ENCODE data around the gene ZDHHC22. TPM values are rescaled to one million over a fixed set of nuclear protein-coding genes. Genes with fewer than 3 reads are reported as not detected.
A peak's percentile ranks its signal among the peaks of the same experiment; 100 is the strongest.

Gene ZDHHC22
- total and polyA plus RNA-seq, 2 of the 13 experiments (the other 11 are each of a cell fraction or from before 2014, with no cell fraction given) = not detected

DNA sequence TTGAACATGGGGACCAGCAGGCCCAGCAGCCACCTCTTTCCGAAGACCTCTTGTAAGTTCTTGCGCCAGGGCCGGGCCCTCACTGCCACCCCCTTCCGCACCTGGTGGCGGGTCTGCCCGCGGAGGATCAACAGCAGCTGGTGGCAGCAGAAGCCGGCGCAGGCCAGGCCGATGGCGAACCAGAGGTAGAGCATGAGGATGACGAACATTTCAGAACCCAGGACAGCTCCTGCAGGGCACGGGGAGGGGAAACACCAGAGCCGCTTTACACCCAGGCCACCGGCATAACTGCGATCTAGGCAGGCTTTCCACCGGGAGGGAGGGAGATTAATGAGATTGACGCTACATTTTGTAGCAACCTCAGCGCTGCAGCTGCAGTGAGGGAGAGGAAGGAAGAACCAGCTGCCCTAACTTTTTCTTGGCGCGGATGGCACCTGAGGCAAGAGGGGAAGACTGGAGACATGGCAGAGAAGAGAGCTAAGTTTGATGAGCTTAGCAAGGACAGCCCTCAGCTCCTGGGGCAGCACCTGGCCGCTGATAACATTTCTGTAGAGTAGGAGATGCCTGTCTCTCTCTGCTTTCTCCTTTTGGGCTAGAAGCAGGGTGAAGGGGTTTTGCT lies 7.8 kb downstream of the ZDHHC22 start (continued):
- TF ChIP-seq, protein P1, sequence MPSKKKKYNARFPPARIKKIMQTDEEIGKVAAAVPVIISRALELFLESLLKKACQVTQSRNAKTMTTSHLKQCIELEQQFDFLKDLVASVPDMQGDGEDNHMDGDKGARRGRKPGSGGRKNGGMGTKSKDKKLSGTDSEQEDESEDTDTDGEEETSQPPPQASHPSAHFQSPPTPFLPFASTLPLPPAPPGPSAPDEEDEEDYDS (CRISPR knock-in tag; IDR thresholded peaks at IDR 0.05) = 0 out of 2 replicates have a peak, but pooled peaks have one; percentile 20
- TF ChIP-seq SYNCRIP (IDR thresholded peaks at IDR 0.05; ENCODE audit: insufficient read depth, low read depth, low read length) (no peak), ARNT (IDR thresholded peaks at IDR 0.05) (no peak), ZNF468 (CRISPR knock-in tag; IDR thresholded peaks at IDR 0.05) (no peak), ZNF577 (CRISPR knock-in tag; IDR thresholded peaks at IDR 0.05; ENCODE audit: borderline replicate concordance, low read depth) (no peak), ARHGAP35 (CRISPR knock-in tag; IDR thresholded peaks at IDR 0.05; ENCODE audit: borderline replicate concordance) (peak; percentile 36; the same call in 1 of the 2 replicates), KLF6 (CRISPR knock-in tag; IDR thresholded peaks at IDR 0.05) (peak; percentile 86), ZNF484 (CRISPR knock-in tag; IDR thresholded peaks at IDR 0.05; ENCODE audit: borderline replicate concordance, low read depth) (no peak), ZSCAN9 (CRISPR knock-in tag; IDR thresholded peaks at IDR 0.05; ENCODE audit: borderline replicate concordance) (peak; percentile 94), NFE2L1 (CRISPR knock-in tag; IDR thresholded peaks at IDR 0.05; ENCODE audit: borderline replicate concordance) (no peak), ZNF430 (CRISPR knock-in tag; IDR thresholded peaks at IDR 0.05) (peak; percentile 53; the same call in 1 of the 2 replicates), NONO (IDR thresholded peaks at IDR 0.05) (no peak), NONO (CRISPR knock-in tag; conservative IDR thresholded peaks at IDR 0.05) (no peak), MAFK (conservative IDR thresholded peaks at IDR 0.05 in 1 of 2, IDR thresholded peaks at IDR 0.05 in 1 of 2; ENCODE audit: low read length in 2 of 2) (no peak), ZMAT3 (CRISPR knock-in tag; conservative IDR thresholded peaks at IDR 0.05) (peak; percentile 76; the same call in 1 of the 2 replicates), ZNF891 (CRISPR knock-in tag; IDR thresholded peaks at IDR 0.05) (no peak), FOXO1 (CRISPR knock-in tag; IDR thresholded peaks at IDR 0.05) (peak; percentile 56; the same call in 1 of the 2 replicates), TEAD2 (CRISPR knock-in tag; IDR thresholded peaks at IDR 0.05) (peak; percentile 68; the same call in 1 of the 2 replicates), ZNF644 (CRISPR knock-in tag; IDR thresholded peaks at IDR 0.05; ENCODE audit: low read depth) (0 out of 2 replicates have a peak, but pooled peaks have one; percentile 25), PLRG1 (conservative IDR thresholded peaks at IDR 0.05) (no peak), MEF2D (CRISPR knock-in tag; IDR thresholded peaks at IDR 0.05) (peak; percentile 53; the same call in 1 of the 2 replicates), WIZ (CRISPR knock-in tag; IDR thresholded peaks at IDR 0.05) (peak; percentile 96), PHF8 (CRISPR knock-in tag; IDR thresholded peaks at IDR 0.05) (peak; percentile 35; the same call in 1 of the 2 replicates), NFATC3 (CRISPR knock-in tag; IDR thresholded peaks at IDR 0.05) (no peak)
- TF ChIP-seq, protein P2, sequence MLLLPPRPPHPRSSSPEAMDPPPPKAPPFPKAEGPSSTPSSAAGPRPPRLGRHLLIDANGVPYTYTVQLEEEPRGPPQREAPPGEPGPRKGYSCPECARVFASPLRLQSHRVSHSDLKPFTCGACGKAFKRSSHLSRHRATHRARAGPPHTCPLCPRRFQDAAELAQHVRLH (CRISPR knock-in tag; IDR thresholded peaks at IDR 0.05; ENCODE audit: borderline replicate concordance, low read depth) = peak; percentile 85
- TF ChIP-seq, protein P3, sequence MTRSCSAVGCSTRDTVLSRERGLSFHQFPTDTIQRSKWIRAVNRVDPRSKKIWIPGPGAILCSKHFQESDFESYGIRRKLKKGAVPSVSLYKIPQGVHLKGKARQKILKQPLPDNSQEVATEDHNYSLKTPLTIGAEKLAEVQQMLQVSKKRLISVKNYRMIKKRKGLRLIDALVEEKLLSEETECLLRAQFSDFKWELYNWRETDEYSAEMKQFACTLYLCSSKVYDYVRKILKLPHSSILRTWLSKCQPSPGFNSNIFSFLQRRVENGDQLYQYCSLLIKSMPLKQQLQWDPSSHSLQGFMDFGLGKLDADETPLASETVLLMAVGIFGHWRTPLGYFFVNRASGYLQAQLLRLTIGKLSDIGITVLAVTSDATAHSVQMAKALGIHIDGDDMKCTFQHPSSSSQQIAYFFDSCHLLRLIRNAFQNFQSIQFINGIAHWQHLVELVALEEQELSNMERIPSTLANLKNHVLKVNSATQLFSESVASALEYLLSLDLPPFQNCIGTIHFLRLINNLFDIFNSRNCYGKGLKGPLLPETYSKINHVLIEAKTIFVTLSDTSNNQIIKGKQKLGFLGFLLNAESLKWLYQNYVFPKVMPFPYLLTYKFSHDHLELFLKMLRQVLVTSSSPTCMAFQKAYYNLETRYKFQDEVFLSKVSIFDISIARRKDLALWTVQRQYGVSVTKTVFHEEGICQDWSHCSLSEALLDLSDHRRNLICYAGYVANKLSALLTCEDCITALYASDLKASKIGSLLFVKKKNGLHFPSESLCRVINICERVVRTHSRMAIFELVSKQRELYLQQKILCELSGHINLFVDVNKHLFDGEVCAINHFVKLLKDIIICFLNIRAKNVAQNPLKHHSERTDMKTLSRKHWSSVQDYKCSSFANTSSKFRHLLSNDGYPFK (CRISPR knock-in tag; IDR thresholded peaks at IDR 0.05; ENCODE audit: borderline replicate concordance) = no peak
- TF ChIP-seq, protein P4, sequence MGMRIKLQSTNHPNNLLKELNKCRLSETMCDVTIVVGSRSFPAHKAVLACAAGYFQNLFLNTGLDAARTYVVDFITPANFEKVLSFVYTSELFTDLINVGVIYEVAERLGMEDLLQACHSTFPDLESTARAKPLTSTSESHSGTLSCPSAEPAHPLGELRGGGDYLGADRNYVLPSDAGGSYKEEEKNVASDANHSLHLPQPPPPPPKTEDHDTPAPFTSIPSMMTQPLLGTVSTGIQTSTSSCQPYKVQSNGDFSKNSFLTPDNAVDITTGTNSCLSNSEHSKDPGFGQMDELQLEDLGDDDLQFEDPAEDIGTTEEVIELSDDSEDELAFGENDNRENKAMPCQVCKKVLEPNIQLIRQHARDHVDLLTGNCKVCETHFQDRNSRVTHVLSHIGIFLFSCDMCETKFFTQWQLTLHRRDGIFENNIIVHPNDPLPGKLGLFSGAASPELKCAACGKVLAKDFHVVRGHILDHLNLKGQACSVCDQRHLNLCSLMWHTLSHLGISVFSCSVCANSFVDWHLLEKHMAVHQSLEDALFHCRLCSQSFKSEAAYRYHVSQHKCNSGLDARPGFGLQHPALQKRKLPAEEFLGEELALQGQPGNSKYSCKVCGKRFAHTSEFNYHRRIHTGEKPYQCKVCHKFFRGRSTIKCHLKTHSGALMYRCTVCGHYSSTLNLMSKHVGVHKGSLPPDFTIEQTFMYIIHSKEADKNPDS (CRISPR knock-in tag; IDR thresholded peaks at IDR 0.05) = no peak

All from HepG2 (cell line).